PC-3 (cell line): Measurements from ENCODE around the gene KRTAP9-3. TPM values are rescaled to one million over a fixed set of nuclear protein-coding genes. Genes with fewer than 3 reads are reported as not detected.
"Not testable (repeated sequence)": the region's sequence is repeated elsewhere in the genome, so short reads cannot be mapped to it uniquely, and the experiment has no call there.

Experiments
- ATAC-seq: fragments of 200-7000 bp; cut with Tn5 transposase; 2 replicates; pipeline ENCODE4 v1.9.1; 2020; ENCODE audit warnings: mild to moderate bottlenecking, moderate library complexity
- BruUV-seq: library from RNA; stranded (reverse); fragments of 400-500 nt; replicated peaks from 2 replicates; lab custom pipeline; 2021; lab: Mats Ljungman, UMichigan
- CTCF ChIA-PET: fragments of 300-600 bp; sonication (Branson Sonifier 250); formaldehyde crosslinking; loops from one replicate; lab custom pipeline; 2022; ENCODE audit warnings: antibody characterized with exemption; lab: Charles Lee
- POLR2A ChIA-PET: fragments of 300-600 bp; sonication (Branson Sonifier 250); formaldehyde crosslinking; loops from one replicate; lab custom pipeline; 2022; ENCODE audit warnings: antibody characterized with exemption; ENCODE audit not compliant: unreplicated experiment; lab: Charles Lee
- DNase-seq: peaks from one replicate; pipeline ENCODE4 v3.0.0-alpha.2; 2015
- H2AFZ ChIP-seq: fragments of 300-600 bp; sonication (generic); 2 replicates; pipeline ENCODE4 v1.6.0; 2016; ENCODE audit warnings: antibody characterized with exemption, low read length
- H3F3A ChIP-seq: fragments of 300-600 bp; sonication (generic); one replicate; pipeline ENCODE4 v1.6.0; 2017; ENCODE audit warnings: antibody characterized with exemption, low read length, control low read depth, mild to moderate bottlenecking; ENCODE audit not compliant: unreplicated experiment
- H3K27ac ChIP-seq: fragments of 300-600 bp; sonication (generic); 2 replicates; pipeline ENCODE4 v1.5.1; 2016; ENCODE audit warnings: mild to moderate bottlenecking, low read length
- H3K27me3 ChIP-seq: fragments of 300-600 bp; sonication (generic); 2 replicates; pipeline ENCODE4 v1.6.1; 2016; ENCODE audit warnings: low read length, mixed read lengths
- H3K36me3 ChIP-seq: fragments of 300-600 bp; sonication (generic); 2 replicates; pipeline ENCODE4 v1.6.1; 2016; ENCODE audit warnings: low read depth, mixed run types, low read length, mixed read lengths
- H3K4me1 ChIP-seq: fragments of 300-600 bp; sonication (generic); 2 replicates; pipeline ENCODE4 v1.5.1; 2016; ENCODE audit warnings: low read length; ENCODE audit not compliant: insufficient read depth
- H3K4me2 ChIP-seq: fragments of 300-600 bp; sonication (generic); 2 replicates; pipeline ENCODE4 v1.6.0; 2016; ENCODE audit warnings: low read length
- H3K4me3 ChIP-seq: fragments of 300-600 bp; sonication (generic); 2 replicates; pipeline ENCODE4 v1.5.1; 2016; ENCODE audit warnings: mild to moderate bottlenecking, low read length, mixed read lengths
- H3K79me2 ChIP-seq: fragments of 300-600 bp; sonication (generic); 2 replicates; pipeline ENCODE4 v1.6.1; 2017; ENCODE audit warnings: low read length, mixed read lengths
- H3K9ac ChIP-seq: fragments of 300-600 bp; sonication (generic); 2 replicates; pipeline ENCODE4 v1.6.0; 2016; ENCODE audit warnings: mild to moderate bottlenecking, low read length
- H3K9me2 ChIP-seq: fragments of 300-600 bp; sonication (generic); replicated peaks from 2 replicates; pipeline ENCODE4 v1.6.1; 2016; ENCODE audit warnings: mixed run types, low read length, mixed read lengths
- H3K9me3 ChIP-seq: fragments of 300-600 bp; sonication (generic); 2 replicates; pipeline ENCODE4 v1.6.1; 2016; ENCODE audit warnings: low read length, mixed read lengths
- H4K20me1 ChIP-seq: fragments of 300-600 bp; sonication (generic); 2 replicates; pipeline ENCODE4 v1.6.1; 2016; ENCODE audit warnings: low read length, mixed read lengths
- EZH2 ChIP-seq: fragments of 300-600 bp; sonication (generic); IDR thresholded peaks from one replicate; pipeline ENCODE4 v1.6.1; 2017; ENCODE audit warnings: antibody characterized with exemption, mild to moderate bottlenecking, low read length; ENCODE audit not compliant: unreplicated experiment
- EZH2phosphoT487 ChIP-seq: fragments of 300-600 bp; sonication (generic); IDR thresholded peaks from 2 replicates; pipeline ENCODE4 v1.6.1; 2018; ENCODE audit warnings: mild to moderate bottlenecking, antibody characterized with exemption, low read length, borderline replicate concordance
- intact Hi-C: fragments of 100-400 bp; cut with micrococcal nuclease; formaldehyde crosslinking; loops from 2 replicates; pipeline ENCODE4 v1.9.0; 2023
- total RNA-seq: library from RNA; depleted of rRNA; stranded (reverse); fragments of >200 nt; gene quantifications from 2 replicates; pipeline ENCODE4 v1.2.3, GENCODE V29; 2014; rRNA removed
- TF ChIP-seq, protein P1 (sequence below): fragments of 300-600 bp; sonication (generic); conservative IDR thresholded peaks from 2 replicates; pipeline ENCODE4 v1.5.1; 2017; ENCODE audit warnings: antibody characterized with exemption, low read depth, mild to moderate bottlenecking, low read length

KRTAP9-3 gene
- total RNA-seq, 1 experiment from 2014 or later = not detected

DNA sequence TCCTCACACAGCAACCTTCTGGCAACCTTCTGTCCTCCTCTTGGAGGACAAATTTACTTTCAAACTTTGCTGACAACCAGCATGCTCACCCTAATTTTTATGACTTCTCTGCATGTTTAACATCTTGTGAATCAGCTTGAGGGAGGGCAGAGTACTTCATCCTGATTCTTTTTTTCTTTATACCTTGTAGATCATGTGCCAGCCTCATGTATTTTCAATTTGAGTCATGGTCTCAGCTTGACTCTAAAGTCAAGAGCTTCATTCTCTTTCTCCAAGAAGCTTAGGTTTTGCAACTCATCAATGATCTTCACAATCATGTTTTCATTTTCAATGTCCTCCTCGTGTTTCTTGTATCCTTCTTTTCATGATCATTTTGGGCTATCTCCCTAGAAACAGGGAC lies 39.6 kb downstream of the KRTAP9-3 start:
- Histone ChIP-seq H3K36me3 (no peaks in the 10 kb centered on the region), H3K9me2 (no peaks in the 10 kb centered on the region), H3K79me2 (no peaks in the 10 kb centered on the region), H3F3A (no peaks in the 10 kb centered on the region), H3K9me3 (no peaks in the 10 kb centered on the region), H3K4me1 (no peaks in the 10 kb centered on the region), H2AFZ (no peak overlapping the region), H3K27me3 (no peaks in the 10 kb centered on the region), H3K27ac (no peak overlapping the region), H3K4me2 (no peak overlapping the region), H3K9ac (no peak overlapping the region), H3K4me3 (no peak overlapping the region), H4K20me1 (no peaks in the 10 kb centered on the region)
- no TSS peak for BruUV-seq
- DNase-seq (no peak), ATAC-seq (no peak)
- ChIA-PET POLR2A (no interaction called here), CTCF (no interaction called here)
- intact Hi-C loops = no loop called here
- TF ChIP-seq, protein P1, sequence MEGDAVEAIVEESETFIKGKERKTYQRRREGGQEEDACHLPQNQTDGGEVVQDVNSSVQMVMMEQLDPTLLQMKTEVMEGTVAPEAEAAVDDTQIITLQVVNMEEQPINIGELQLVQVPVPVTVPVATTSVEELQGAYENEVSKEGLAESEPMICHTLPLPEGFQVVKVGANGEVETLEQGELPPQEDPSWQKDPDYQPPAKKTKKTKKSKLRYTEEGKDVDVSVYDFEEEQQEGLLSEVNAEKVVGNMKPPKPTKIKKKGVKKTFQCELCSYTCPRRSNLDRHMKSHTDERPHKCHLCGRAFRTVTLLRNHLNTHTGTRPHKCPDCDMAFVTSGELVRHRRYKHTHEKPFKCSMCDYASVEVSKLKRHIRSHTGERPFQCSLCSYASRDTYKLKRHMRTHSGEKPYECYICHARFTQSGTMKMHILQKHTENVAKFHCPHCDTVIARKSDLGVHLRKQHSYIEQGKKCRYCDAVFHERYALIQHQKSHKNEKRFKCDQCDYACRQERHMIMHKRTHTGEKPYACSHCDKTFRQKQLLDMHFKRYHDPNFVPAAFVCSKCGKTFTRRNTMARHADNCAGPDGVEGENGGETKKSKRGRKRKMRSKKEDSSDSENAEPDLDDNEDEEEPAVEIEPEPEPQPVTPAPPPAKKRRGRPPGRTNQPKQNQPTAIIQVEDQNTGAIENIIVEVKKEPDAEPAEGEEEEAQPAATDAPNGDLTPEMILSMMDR = no peak
- no peak for TF ChIP-seq EZH2
- no peak for TF ChIP-seq EZH2phosphoT487

- ATAC-seq, H3K27me3 ChIP-seq, H2AFZ ChIP-seq, H3K27ac ChIP-seq, POLR2A ChIA-PET, CTCF ChIA-PET, H3K4me1 ChIP-seq, BruUV-seq, H3K9ac ChIP-seq, H3K36me3 ChIP-seq, H3K9me3 ChIP-seq, H3K4me2 ChIP-seq, H3F3A ChIP-seq, H3K9me2 ChIP-seq, H3K4me3 ChIP-seq, H3K79me2 ChIP-seq, H4K20me1 ChIP-seq, intact Hi-C loops, DNase-seq: not testable (repeated sequence)
Measured at GRCh38 chr17:41275648-41276190, 43.5 kb downstream of the KRTAP9-3 start, which contains the start of gene KRTAP9-7. TSS of gene KRTAP9-7 (plus strand) at chr17:41275698. CDS start at chr17:41275698, 0 bp downstream.

GRCh38 chr17:41278176-41278955 lies 46.1 kb downstream of the KRTAP9-3 start:
- TF ChIP-seq, protein P1 = no peak
- no peak for TF ChIP-seq EZH2
- no peak for TF ChIP-seq EZH2phosphoT487
- no peak overlapping the region for H3K4me2 ChIP-seq
- H3K4me3 ChIP-seq = no peak overlapping the region
- no TSS peak for BruUV-seq
- H4K20me1 ChIP-seq = no peaks in the 10 kb centered on the region
- no peak overlapping the region for H2AFZ ChIP-seq
- no peaks in the 10 kb centered on the region for H3K4me1 ChIP-seq
- ATAC-seq = no peak
- H3K79me2 ChIP-seq = no peaks in the 10 kb centered on the region
- no peaks in the 10 kb centered on the region for H3K9me2 ChIP-seq
- H3K27me3 ChIP-seq = no peaks in the 10 kb centered on the region
- DNase-seq = no peak
- intact Hi-C loops = no loop called here
- POLR2A ChIA-PET = no interaction called here
- no peak overlapping the region for H3K27ac ChIP-seq
- no peak overlapping the region for H3K9ac ChIP-seq
- H3F3A ChIP-seq = no peaks in the 10 kb centered on the region
- CTCF ChIA-PET = no interaction called here
- H3K9me3 ChIP-seq = no peaks in the 10 kb centered on the region
- no peaks in the 10 kb centered on the region for H3K36me3 ChIP-seq

Other genes with a start within 250 kb of the KRTAP9-3 start
- not detected in 2 replicates for gene KRT40, start 248.1 kb upstream of the KRTAP9-3 start, total RNA-seq
- not detected in 2 replicates for gene KRTAP3-3, start 238.3 kb upstream of the KRTAP9-3 start, total RNA-seq
- gene KRTAP3-2, start 232.5 kb upstream of the KRTAP9-3 start, total RNA-seq = not detected in 2 replicates
- gene KRTAP3-1, start 223.3 kb upstream of the KRTAP9-3 start, total RNA-seq = 1.6 TPM in 1 of 2 replicates, not detected in the other
- gene KRTAP1-5, start 205.2 kb upstream of the KRTAP9-3 start, total RNA-seq = 0.51 TPM in 1 of 2 replicates, not detected in the other
- gene KRTAP1-4, start 202.3 kb upstream of the KRTAP9-3 start, total RNA-seq = not detected in 2 replicates
- gene KRTAP1-3, start 197.6 kb upstream of the KRTAP9-3 start, total RNA-seq = not detected in 2 replicates
- not detected in 2 replicates for gene KRTAP1-1, start 191.0 kb upstream of the KRTAP9-3 start, total RNA-seq
- gene KRTAP2-1, start 185.1 kb upstream of the KRTAP9-3 start, total RNA-seq = not detected in 2 replicates
- not detected in 2 replicates for gene KRTAP2-2, start 177.2 kb upstream of the KRTAP9-3 start, total RNA-seq
- gene KRTAP2-3, start 172.3 kb upstream of the KRTAP9-3 start, total RNA-seq = 10.8 and 12.4 TPM in 2 replicates
- not detected in 2 replicates for gene KRTAP2-4, start 166.6 kb upstream of the KRTAP9-3 start, total RNA-seq
- gene KRTAP4-7, start 148.3 kb upstream of the KRTAP9-3 start, total RNA-seq = not detected in 2 replicates
- gene KRTAP4-8, start 134.3 kb upstream of the KRTAP9-3 start, total RNA-seq = not detected in 2 replicates
- not detected in 2 replicates for gene KRTAP4-16, start 130.2 kb upstream of the KRTAP9-3 start, total RNA-seq
- gene KRTAP4-9, start 127.1 kb upstream of the KRTAP9-3 start, total RNA-seq = not detected in 2 replicates
- gene KRTAP4-11, start 114.1 kb upstream of the KRTAP9-3 start, total RNA-seq = not detected in 2 replicates
- gene KRTAP4-12, start 108.3 kb upstream of the KRTAP9-3 start, total RNA-seq = not detected in 2 replicates
- not detected in 2 replicates for gene KRTAP4-6, start 91.9 kb upstream of the KRTAP9-3 start, total RNA-seq
- gene KRTAP4-5, start 82.6 kb upstream of the KRTAP9-3 start, total RNA-seq = not detected in 2 replicates
- gene KRTAP4-4, start 71.7 kb upstream of the KRTAP9-3 start, total RNA-seq = not detected in 2 replicates
- not detected in 2 replicates for gene KRTAP4-3, start 64.2 kb upstream of the KRTAP9-3 start, total RNA-seq
- not detected in 2 replicates for gene KRTAP4-2, start 54.2 kb upstream of the KRTAP9-3 start, total RNA-seq
- not detected in 2 replicates for gene KRTAP4-1, start 47.5 kb upstream of the KRTAP9-3 start, total RNA-seq
- gene KRTAP9-1, start 42.6 kb upstream of the KRTAP9-3 start, total RNA-seq = not detected in 2 replicates
- not detected in 2 replicates for gene KRTAP9-2, start 5.8 kb upstream of the KRTAP9-3 start, total RNA-seq
- gene KRTAP9-8, start 5.5 kb downstream of the KRTAP9-3 start, total RNA-seq = not detected in 2 replicates
- gene KRTAP9-4, start 17.2 kb downstream of the KRTAP9-3 start, total RNA-seq = not detected in 2 replicates
- not detected in 2 replicates for gene KRTAP9-9, start 22.9 kb downstream of the KRTAP9-3 start, total RNA-seq
- not detected in 2 replicates for gene KRTAP9-6, start 32.9 kb downstream of the KRTAP9-3 start, total RNA-seq
- gene KRTAP9-7, start 43.2 kb downstream of the KRTAP9-3 start, total RNA-seq = not detected in 2 replicates
- gene KRTAP29-1, start 70.4 kb downstream of the KRTAP9-3 start, total RNA-seq = not detected in 2 replicates
- gene KRTAP16-1, start 76.9 kb downstream of the KRTAP9-3 start, total RNA-seq = not detected in 2 replicates
- not detected in 2 replicates for gene KRTAP17-1, start 83.3 kb downstream of the KRTAP9-3 start, total RNA-seq
- not detected in 2 replicates for gene KRT33A, start 118.4 kb downstream of the KRTAP9-3 start, total RNA-seq
- not detected in 2 replicates for gene KRT33B, start 137.4 kb downstream of the KRTAP9-3 start, total RNA-seq
- 2.9 and 5.1 TPM in 2 replicates for gene KRT34, start 149.9 kb downstream of the KRTAP9-3 start, total RNA-seq
- not detected in 2 replicates for gene KRT31, start 165.2 kb downstream of the KRTAP9-3 start, total RNA-seq
- gene KRT37, start 192.1 kb downstream of the KRTAP9-3 start, total RNA-seq = 3.2 and 4.6 TPM in 2 replicates
- not detected in 2 replicates for gene KRT38, start 208.5 kb downstream of the KRTAP9-3 start, total RNA-seq
- gene KRT32, start 234.9 kb downstream of the KRTAP9-3 start, total RNA-seq = 1.5 TPM in 2 replicates
- gene KRT35, start 248.7 kb downstream of the KRTAP9-3 start, total RNA-seq = not detected in 2 replicates